ENCODE measurements around the gene DPT.

DPT gene

GRCh38 chr1:168697356-168698126 lies 31.5 kb downstream of the DPT start:
- DNase-seq = no peak

DNA sequence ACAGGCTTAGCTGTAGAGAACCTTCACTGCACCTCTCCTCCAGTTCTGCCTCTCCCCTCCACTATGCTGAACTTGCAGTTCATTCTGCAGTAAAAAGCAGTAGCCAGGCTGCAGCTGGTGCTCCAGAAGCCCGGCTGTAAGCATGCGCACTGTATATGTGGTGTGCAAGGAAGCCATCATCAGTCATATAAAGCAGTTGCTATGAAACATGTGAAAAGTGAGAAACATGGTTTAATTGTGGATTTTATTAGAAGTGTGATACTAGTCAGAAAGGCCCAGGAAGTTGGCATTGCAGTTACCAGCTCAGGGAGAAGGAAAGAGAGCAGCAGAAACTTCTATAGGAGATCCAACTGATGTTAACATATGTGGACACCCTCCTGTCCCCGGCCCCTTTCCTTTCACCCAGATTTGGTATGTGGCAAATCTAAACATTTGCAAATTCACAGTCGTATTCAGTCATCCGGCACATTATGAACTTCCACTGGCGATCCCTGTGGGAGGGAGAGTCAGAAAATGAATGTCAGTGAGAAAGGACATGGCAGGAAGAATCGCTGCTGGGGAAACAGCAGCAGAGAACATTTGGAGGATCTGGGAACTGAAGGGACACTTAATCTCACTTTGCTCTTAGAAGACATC lies 32.8 kb downstream of the DPT start:
- DNase-seq = no peak

- DNase-seq = no peak
These were observed 35.2 kb downstream of the DPT start for GRCh38 chr1:168693872-168694238.

GRCh38 chr1:168693197-168693871 lies 35.7 kb downstream of the DPT start:
- DNase-seq = no peak

DNA sequence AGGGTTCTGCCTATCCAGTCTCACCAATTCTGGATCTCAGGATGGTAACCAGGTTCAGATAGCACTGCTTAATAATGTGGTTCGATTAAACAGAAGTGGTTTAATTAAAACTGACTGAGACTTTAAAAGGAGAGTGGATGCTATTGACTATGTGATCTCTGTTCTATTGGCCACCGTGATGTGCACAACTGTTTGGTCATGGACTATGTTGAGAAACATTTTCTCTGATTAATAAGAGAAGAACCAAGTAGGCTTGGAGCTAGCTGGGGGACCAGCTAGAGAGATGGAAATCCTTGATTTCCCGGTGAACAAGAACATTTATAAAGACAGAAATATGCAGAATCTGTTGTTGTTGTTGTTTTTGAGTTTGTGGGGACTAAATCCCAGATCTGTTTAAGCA lies 36.5 kb downstream of the DPT start:
- DNase-seq = no peak

- DNase-seq = no peak
These were observed 37.5 kb downstream of the DPT start for GRCh38 chr1:168691541-168691940.

- no peak for DNase-seq
These were observed 39.0 kb downstream of the DPT start for GRCh38 chr1:168689726-168690602.

- no peak for DNase-seq
These were observed 39.7 kb downstream of the DPT start for GRCh38 chr1:168689327-168689657.

- no peak for DNase-seq
These were observed 40.2 kb downstream of the DPT start for GRCh38 chr1:168688644-168689326.

DNA sequence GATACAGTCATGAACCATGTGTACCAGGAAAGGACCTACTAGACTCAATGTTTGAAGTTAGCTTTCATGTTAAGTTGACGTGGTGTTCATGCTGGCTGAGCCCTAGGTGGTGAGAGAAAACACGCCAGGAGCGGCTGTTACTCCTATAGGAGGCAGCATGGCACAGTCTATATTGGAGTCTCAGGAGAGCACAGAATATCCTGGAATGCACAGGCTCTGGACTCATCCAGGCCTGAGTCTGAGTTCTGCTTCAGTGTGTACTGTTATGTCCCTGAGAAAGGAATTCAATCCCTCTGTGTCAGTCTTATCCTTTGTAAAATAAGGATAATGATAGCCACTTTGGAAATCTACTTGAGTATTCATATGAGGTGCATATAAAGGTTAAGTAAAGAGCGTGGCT lies 41.2 kb downstream of the DPT start:
- DNase-seq = no peak

- DNase-seq = no peak
These were observed 42.3 kb downstream of the DPT start for GRCh38 chr1:168686666-168687065.

- no peak for DNase-seq
These were observed 45.1 kb downstream of the DPT start for GRCh38 chr1:168683871-168684270.

DNA sequence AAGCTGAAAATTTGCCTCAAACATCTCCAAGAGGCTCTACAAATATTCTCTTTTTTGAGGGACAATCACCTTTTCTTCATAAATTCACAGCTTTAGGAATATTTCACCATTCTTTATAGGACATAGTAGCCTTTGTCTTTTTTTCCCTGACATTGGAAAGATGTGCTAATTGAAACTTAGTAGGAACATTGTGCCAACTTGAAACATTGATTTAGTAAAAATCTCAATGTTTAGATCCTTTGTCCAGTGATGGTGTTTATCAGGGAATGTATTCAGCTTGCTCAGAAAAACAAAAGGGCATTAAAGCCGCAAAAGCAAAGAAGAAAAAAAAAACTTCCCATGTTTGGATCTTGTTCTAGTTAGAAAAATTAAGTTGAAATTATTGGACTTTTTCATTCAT lies 52.1 kb downstream of the DPT start:
- no peak for DNase-seq

DNA sequence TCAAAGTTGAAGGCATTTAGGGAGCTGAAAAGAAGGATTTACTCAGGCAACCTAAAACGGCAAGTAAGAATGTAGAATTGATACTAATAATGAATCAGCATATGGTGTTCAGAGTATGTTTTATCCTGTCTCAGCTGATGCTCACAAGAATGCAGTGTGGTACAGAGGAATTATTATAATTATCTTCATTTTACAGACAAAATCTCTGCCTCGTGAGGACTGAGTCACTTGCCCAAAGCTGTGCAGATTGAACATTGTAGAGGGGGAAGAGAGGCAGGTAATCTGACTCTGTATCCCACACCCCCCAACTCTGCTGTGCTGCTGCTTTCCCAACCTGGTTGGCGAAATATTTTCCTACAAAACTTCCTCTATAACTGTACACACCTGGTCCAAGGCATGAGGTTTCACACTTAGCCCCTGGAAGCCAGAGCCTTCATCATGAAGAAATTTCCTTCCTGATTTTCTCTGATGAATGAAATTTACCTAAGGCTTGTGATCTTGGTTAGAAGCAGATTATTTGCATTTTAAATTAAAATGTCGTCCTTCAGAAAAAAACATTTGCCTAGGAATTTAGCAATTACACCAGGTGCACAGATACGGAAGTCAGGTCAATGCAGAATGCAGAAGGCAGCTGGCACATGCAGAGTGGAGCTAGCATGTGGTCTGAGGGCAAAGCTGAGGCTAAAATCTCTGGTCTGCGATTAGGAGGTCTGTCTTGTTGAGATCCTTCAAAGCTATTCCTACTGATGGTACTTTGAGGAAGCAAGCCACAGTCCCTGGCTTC lies 52.8 kb downstream of the DPT start:
- DNase-seq = no peak

DNA sequence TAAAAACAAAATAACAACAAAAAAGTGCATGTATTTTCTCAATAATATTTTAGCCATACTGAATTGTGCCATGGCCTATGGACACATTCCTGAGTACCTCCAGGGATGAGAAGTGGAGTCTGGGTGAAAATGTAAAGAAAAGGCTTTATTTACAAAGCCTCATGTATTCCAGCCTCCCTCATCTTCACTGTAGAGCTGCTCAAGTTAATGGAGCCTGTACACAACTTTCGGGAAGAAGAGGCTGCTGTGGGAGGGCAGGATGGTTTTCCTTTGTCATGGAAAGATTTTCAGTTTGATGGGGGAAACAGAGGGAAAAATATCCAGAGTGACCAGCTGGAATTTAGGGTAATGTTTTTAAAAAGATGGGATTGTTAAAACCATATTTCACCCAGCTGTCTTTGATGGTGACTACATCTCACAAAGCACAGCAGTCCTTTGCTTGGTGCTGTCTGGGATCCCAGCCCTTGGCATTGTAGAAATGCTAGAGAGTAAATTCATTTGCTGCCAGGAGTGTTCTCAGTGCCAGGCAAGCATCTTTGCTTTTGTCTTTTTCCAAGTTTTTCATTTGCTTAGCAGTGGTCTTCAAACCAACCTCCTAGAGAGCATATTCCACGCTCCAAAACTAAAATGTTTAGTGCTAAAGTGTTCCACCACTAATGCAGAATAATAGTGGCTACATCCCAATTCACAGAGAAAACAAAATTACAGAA lies 54.9 kb downstream of the DPT start:
- DNase-seq = no peak

DNA sequence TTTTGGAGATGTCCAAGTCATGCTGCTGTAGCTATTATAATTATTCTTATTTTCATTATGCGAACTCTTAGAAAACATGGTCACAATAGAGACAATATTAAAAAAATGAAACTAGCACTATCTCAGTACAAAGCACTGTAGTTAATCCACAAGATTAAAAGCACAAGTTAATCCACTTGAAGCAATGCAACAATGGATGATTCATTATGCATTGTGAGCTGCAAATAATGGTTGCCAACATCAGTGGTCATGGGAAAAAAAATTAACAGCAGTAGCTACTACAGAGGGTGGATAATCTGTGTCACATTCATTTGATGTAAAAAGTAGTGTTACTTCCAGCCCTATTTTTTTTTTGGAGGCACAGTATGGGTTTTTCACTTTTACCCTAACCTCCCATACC lies 56.7 kb downstream of the DPT start:
- DNase-seq = no peak

- no peak for DNase-seq
These were observed 57.2 kb downstream of the DPT start for GRCh38 chr1:168671782-168672181.

DNA sequence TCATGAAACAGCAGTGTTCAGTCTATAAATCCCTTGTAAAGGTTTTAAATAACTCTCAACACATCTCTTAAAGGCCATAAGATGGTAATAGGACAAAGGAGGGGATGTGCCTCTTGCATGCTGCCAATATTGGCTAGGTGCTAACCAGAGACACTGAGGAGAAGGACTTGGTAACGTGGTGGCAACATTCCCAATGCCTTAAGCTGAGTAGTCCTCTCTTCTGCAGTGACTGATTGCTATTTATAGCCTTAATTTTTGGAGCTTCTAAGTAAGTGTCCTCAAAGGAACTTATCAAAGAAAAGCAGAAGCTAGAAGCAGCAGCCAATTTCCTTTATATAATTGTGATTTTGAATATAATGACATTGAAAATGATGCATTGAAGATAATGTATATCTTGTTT lies 63.0 kb downstream of the DPT start:
- no peak for DNase-seq

DNA sequence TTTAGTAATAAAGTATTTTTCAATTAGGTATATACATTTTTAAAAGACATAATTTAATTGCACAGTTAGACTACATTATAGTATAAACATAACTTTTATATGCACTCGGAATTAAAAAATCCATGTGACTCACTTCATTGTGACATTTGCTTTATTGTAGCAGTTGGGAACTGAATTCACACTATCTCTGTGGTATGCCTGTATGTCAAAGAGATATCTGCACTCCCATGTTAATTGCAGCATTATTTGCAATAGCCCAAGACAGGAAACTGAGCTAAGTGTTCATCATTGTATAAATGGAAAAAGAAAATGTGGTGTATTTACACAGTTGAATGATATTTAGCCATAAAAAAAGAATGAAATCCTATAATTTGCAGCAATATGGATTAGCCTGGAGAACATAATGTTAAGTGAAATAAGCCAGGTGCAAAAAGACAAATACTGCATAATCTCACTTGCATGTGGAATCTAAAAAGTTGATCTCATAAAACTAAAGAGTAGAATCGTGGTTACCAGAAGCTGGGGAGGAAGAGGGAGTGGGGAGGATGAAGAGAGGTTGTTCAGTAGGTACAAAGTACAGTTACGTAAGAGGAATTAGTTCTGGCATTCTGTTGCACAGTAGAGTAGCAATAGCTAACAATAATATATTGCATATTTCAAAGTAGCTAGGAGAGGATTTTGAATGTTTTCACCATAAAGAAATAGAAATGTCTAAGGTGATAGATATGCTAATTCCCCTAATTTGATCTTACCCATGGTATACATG lies 64.8 kb downstream of the DPT start:
- no peak for DNase-seq

GRCh38 chr1:168656485-168656884 lies 72.5 kb downstream of the DPT start:
- no peak for DNase-seq
